Fibroblast of upper back skin (primary cell): ENCODE data around the gene FBXL19.
"Not testable (repeated sequence)": the region's sequence is repeated elsewhere in the genome, so short reads cannot be mapped to it uniquely, and the experiment has no call there.

Source experiments
- DNase-seq: peaks from one replicate; pipeline ENCODE4 v3.0.0-alpha.2; 2013

Gene FBXL19

GRCh38 chr16:30922960-30923535, 324 bp upstream of the FBXL19 start:
- DNase-seq, result peak; percentile 100

GRCh38 chr16:30924076-30924912, 922 bp downstream of the FBXL19 start:
- no peak for DNase-seq

GRCh38 chr16:30924913-30925631, 1.7 kb downstream of the FBXL19 start:
- DNase-seq, result no peak

GRCh38 chr16:30925632-30925987, 2.2 kb downstream of the FBXL19 start:
- no peak for DNase-seq

- no peak for DNase-seq
Observed at GRCh38 chr16:30925995-30926811, 2.8 kb downstream of the FBXL19 start.

GRCh38 chr16:30926937-30927788, 3.8 kb downstream of the FBXL19 start:
- DNase-seq, result no peak

- peak; percentile 20 for DNase-seq
Observed at GRCh38 chr16:30927789-30928378, 4.5 kb downstream of the FBXL19 start.

- no peak for DNase-seq
Observed at GRCh38 chr16:30928390-30928789, 5.0 kb downstream of the FBXL19 start.

GRCh38 chr16:30929167-30929566, 5.8 kb downstream of the FBXL19 start:
- no peak for DNase-seq

GRCh38 chr16:30930160-30930571, 6.8 kb downstream of the FBXL19 start:
- DNase-seq, result no peak

GRCh38 chr16:30931068-30931650, 7.8 kb downstream of the FBXL19 start:
- no peak for DNase-seq

- DNase-seq, result peak; percentile 19
Observed at GRCh38 chr16:30934827-30935557, 11.6 kb downstream of the FBXL19 start.

GRCh38 chr16:30937692-30938091, 14.3 kb downstream of the FBXL19 start:
- no peak for DNase-seq

GRCh38 chr16:30939571-30939970, 16.2 kb downstream of the FBXL19 start:
- DNase-seq, result not testable (repeated sequence)

GRCh38 chr16:30941600-30942425, 18.4 kb downstream of the FBXL19 start:
- DNase-seq, result peak; percentile 52

- no peak for DNase-seq
Observed at GRCh38 chr16:30942426-30942806, 19.0 kb downstream of the FBXL19 start.

GRCh38 chr16:30944352-30944751, 21.0 kb downstream of the FBXL19 start:
- DNase-seq, result no peak

- DNase-seq, result no peak
Observed at GRCh38 chr16:30946671-30947540, 23.5 kb downstream of the FBXL19 start.

- DNase-seq, result no peak
Observed at GRCh38 chr16:30947541-30947858, 24.1 kb downstream of the FBXL19 start.
